Stimulated activated CD8-positive, alpha-beta memory T cell treated with anti-CD3 and anti-CD28 coated beads, Interleukin-2, amount 100 ng/mL, for 1 hour (primary cell): ENCODE measurements around the gene MAGI2.
"Not testable (repeated sequence)": the region's sequence is repeated elsewhere in the genome, so short reads cannot be mapped to it uniquely, and the experiment has no call there.

Experiments used
- DNase-seq, 2 donors: peaks; one replicate each; pipeline ENCODE4 v3.0.0-alpha.2; 2020; ENCODE audit warnings: low read depth in 2 of 2

MAGI2 gene

GRCh38 chr7:79451580-79451979 is 1.9 kb downstream of the MAGI2 start:
- DNase-seq, result no peak

- not testable (repeated sequence) for DNase-seq
Measured at GRCh38 chr7:79442766-79443165, 10.7 kb downstream of the MAGI2 start.

GRCh38 chr7:79436378-79436777 is 17.1 kb downstream of the MAGI2 start:
- no peak for DNase-seq

GRCh38 chr7:79434867-79435266 is 18.6 kb downstream of the MAGI2 start:
- DNase-seq, result no peak

- DNase-seq, result no peak
Measured at GRCh38 chr7:79434098-79434497, 19.4 kb downstream of the MAGI2 start.

- DNase-seq, result no peak
Measured at GRCh38 chr7:79430391-79430790, 23.1 kb downstream of the MAGI2 start.

GRCh38 chr7:79425665-79426064 is 27.8 kb downstream of the MAGI2 start:
- DNase-seq, result no peak

- DNase-seq, result no peak
Measured at GRCh38 chr7:79421751-79422150, 31.7 kb downstream of the MAGI2 start.

- no peak for DNase-seq
Measured at GRCh38 chr7:79420464-79420863, 33.0 kb downstream of the MAGI2 start.

GRCh38 chr7:79414910-79415309 is 38.6 kb downstream of the MAGI2 start:
- no peak for DNase-seq

GRCh38 chr7:79412915-79413314 is 40.6 kb downstream of the MAGI2 start:
- no peak for DNase-seq

GRCh38 chr7:79412438-79412837 is 41.0 kb downstream of the MAGI2 start:
- DNase-seq, result no peak

- no peak for DNase-seq
Measured at GRCh38 chr7:79410345-79410744, 43.1 kb downstream of the MAGI2 start.

- DNase-seq, result no peak
Measured at GRCh38 chr7:79407351-79407750, 46.1 kb downstream of the MAGI2 start.

GRCh38 chr7:79406371-79406770 is 47.1 kb downstream of the MAGI2 start:
- no peak for DNase-seq

- no peak for DNase-seq
Measured at GRCh38 chr7:79405368-79405767, 48.1 kb downstream of the MAGI2 start.

- no peak for DNase-seq
Measured at GRCh38 chr7:79403879-79404278, 49.6 kb downstream of the MAGI2 start.

- DNase-seq, result no peak
Measured at GRCh38 chr7:79403451-79403850, 50.0 kb downstream of the MAGI2 start.

- DNase-seq, result no peak
Measured at GRCh38 chr7:79401254-79401653, 52.2 kb downstream of the MAGI2 start.

- no peak for DNase-seq
Measured at GRCh38 chr7:79400222-79400621, 53.2 kb downstream of the MAGI2 start.

GRCh38 chr7:79398138-79398749 is 55.2 kb downstream of the MAGI2 start:
- no peak for DNase-seq

- DNase-seq, result no peak
Measured at GRCh38 chr7:79386688-79387422, 66.6 kb downstream of the MAGI2 start.

GRCh38 chr7:79381921-79382320 is 71.5 kb downstream of the MAGI2 start:
- no peak for DNase-seq

GRCh38 chr7:79377097-79377496 is 76.4 kb downstream of the MAGI2 start:
- DNase-seq, result no peak
